GM11168 (cell line): ENCODE results near the gene BCL11A.

Source experiments
- in situ Hi-C: fragments of 300-500 bp; cut with MboI; formaldehyde crosslinking; loops from one replicate; pipeline ENCODE4 v1.12.0; 2022; ENCODE audit warnings: low sequenced_read_pairs; ENCODE audit not compliant: unreplicated experiment

BCL11A gene

DNA sequence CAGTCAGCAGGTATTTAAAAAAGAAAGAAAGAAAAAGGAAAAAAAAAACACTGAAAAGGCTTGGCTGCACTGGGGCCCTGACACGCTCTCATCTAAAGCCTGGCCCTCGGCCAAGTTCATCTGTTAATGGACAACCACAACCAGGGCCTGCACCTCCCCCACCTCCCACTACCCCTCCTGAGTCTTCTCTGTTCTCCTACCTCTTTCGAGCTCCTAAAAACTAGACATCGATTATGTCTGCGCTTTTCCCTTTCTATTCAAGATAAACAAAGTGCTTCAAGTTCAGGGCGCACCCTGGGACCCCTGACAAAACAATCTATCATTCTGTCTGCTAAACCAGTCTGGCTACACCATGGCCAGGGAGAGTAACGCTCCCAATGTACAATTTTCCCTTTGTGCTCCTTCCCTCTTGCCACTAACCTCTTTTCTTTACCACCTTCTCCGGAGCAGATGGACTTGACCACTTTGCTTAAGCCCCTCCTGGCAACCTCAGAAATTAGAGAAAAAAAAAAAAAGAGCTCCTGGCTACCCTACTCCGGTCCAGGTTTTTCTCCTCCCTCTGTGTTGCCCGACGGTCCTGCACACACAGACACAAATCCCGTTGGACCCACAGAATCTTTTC is 22.7 kb downstream of the BCL11A start:
- in situ Hi-C loops, result no loop called here

DNA sequence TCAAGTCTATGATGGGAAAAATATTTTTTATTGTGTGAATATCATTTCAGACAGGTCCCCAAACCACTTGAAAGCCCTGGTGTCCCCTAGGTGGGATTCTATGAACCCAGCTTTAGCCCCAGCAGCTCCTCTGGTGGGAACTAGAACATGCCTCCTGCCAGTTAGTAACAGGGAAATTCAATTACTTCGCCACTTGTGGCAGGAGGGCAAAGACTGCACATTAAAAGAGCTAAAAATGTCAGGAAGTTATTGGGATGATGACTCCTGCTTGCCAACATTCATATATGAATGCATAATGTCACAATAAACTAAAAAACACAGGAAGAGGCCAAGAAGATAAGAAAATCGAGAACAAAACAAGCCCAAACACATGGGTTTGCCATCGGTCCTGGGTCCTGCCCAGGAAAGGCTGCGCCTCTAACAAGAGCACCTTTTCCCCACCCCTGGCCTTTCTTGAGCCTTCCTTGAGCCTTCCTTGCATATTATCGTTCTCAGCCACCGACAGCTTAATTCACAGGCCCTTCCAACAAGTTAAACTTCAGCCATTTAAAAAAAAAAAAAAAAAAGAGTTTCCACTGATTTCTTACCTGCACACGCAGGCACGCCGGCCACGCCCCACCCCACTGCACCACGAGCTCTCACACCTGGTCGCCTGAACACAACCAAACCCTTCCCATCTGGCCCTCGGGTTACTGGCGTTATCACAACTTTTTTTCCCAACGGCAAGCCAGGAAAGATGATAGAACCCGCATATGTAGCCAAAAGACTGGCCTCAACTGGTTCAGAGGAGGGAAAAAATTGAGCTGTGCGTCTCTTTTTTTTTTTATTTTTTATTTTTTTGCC is 23.4 kb downstream of the BCL11A start:
- in situ Hi-C loops, result no loop called here

DNA sequence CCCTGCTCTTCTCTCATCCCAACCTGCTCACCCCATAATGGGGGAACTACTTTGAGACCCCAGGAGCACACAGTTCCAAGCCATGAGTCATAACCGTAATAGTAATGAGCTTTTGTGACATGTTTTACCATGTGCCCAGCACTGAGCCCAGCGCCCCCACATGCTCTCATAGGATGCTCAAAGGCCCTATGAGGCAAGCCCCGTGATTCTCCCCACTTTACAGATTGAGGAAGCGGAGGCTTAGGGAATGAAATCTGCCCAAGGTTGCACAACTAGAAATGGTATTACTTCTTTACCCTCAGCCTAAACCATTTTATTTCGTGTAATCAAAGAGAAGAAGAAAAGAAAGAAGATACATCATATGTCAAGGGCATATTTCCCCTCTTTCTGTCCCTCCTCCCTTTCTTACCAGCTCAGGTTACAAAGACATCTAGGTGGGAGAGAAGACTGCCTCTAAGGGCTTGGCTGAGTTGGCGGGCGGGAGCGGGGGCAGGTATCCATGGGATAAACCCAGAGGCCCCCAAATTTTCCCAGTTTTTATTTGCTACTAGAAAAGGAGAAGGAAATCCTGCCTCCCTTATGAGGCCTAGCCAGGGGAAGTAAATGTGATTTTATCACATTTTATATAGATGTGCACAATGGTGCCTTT is 24.2 kb downstream of the BCL11A start:
- in situ Hi-C loops, result no loop called here

DNA sequence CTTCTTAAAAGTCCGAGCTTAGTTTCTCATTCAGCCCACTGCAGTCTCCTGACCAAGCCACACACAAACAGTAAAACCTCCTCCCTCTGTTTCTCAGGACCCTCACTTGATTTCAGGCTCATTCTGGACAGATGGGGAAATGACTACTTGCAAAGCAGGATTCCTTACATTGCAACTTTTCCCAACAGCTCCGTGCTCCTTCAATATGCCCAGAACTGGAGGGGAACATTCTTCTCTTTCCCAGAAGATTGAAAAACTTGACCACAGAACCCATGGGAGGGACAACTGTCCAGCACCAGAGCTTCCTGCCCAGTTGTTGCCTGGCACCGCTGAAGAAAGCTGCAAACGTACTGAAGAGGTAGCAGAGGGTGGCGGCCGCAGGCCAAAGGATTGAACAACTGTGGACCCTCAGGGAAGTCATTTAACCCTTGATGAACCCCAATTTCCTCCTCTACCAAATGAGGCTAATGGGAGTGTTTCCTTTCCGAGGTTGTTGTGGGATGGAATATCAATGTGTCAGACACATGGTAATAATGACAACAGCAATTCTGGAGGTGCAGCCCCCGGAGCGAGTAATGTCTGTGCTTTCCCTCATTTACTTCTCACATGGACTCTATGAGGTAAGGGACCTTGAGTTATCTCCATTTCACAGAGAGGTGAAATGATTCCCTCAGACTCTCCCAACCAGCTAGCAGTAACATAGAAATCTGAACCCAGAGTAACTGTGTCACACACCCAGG is 25.0 kb downstream of the BCL11A start:
- in situ Hi-C loops, result no loop called here

DNA sequence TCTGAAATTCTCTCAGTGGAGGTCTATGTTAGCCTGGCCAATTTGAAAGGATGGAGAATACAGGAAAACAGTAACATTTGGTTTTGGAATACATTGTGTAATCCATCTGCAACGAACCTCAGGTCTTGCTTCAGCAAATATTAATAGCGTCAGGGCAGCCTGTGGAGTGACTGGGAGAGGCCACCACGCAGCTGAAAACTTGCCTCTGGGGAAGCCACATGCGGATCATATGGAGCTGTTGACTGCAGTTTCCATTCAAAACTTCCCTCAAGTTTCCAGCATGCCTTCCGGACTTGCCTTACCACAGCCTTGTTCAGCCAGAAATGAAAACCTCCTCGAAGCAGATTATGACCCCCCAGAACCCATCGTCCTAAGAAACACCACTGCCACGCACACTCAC is 25.7 kb downstream of the BCL11A start:
- in situ Hi-C loops, result no loop called here

DNA sequence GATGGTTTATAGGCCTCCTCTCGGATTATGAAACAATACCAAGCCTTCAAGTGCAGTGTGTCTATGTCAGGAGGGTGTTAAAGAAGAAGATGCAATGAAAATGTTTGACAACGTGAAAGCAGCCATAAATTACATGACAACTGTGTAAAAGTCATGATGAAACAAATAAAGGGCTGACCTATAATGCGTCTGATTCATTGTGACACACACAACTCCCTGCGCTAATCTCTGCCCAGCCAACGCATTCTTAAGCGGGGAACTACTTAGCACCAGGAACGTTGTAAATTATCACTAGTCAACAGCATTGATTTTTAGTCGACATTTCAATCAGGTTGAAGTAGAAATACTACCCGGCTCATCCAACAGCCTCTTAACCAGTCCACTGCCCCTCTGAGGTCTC is 26.8 kb downstream of the BCL11A start:
- in situ Hi-C loops, result no loop called here

DNA sequence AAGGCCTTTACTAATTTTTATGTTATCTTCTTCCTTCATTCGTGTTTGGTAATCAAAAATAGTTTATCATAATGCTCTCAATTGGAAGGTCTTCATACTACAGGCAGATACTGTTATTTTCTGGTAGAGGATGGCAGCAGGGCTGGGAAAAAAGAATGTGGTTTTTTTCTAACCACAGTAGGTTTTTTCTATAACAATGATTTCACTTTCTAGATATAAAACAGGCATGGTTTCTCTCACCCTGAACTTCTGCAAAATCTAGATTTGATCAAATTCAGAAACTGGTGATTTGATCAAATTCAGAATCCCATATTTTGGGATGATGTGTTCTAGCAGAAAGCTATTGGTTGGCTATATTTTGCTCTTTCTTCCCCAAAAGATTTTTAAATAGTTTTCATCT is 27.6 kb downstream of the BCL11A start:
- in situ Hi-C loops, result no loop called here

DNA sequence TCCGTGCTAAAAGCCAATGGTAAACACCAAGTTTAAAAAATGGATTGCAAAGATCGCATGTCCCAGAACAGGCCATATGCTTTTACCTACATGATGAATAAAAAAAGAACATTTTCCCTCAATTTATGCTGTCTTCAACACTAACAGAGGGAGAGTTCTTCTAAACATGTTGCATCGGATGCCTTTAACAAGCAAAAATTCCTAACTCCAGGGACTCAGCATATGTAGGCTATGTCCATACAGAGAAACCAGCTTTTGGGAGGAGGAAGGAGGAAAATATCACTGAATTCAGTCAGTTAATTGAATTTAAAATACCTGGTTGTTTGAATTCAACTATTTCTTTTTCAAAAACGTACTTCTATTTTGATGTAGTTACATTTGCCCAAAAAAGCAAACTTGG is 28.6 kb downstream of the BCL11A start:
- in situ Hi-C loops, result no loop called here

DNA sequence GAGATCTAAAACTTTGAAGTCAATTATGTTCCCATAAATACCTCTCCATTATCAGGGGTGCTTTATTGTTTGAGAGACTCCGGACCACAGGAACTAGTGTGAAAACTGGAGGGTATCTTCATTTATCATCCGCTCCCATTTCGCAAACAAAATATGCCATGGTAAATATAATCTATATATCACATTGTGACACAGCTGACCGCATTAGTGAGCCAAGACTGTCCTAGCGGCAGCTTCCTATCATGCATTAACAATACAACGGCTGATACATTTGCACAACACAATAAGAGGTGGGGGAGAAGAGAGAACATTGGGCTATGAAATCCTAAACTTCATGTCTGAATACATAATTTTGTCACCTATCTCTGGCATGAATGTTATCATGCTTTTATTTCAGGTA is 29.5 kb downstream of the BCL11A start:
- in situ Hi-C loops, result no loop called here

DNA sequence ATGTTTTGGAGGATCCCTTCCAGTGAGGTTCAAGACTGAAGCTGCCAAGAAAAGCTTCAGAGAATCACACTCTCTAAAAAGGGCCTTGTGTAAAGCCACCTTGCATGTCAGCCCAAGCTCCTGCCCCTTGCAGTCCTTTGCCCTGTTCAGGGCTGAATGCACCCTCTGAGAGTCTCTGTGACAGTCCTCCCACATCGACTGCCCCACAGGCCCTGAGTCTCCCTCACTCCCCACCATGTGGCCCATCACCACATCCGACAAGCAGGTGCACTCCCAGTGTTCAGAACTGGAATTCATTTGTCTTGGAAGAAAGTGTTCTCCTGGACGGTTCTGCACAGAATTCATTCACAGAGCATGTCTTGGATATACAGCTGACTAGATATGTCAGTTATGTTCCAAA is 31.0 kb downstream of the BCL11A start:
- in situ Hi-C loops, result no loop called here

DNA sequence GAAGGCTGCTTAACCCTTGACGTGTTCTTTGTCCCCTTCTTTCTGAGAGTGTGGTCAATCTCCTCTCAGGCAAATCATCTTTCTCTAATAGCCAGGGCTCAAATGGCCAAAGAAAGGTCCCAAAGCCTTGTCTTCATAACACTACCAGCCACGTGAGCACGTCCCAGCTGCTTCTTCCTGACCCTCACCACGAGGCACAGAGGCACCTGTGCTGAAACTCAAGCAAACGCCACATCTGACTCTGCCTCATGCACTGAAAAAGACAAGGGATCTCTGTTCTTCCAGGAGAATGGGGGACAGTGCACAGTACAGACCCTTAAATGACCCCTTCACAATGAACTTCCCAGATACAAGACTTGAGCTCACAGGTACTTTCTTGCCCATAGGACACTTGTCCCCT is 31.8 kb downstream of the BCL11A start:
- in situ Hi-C loops, result no loop called here

DNA sequence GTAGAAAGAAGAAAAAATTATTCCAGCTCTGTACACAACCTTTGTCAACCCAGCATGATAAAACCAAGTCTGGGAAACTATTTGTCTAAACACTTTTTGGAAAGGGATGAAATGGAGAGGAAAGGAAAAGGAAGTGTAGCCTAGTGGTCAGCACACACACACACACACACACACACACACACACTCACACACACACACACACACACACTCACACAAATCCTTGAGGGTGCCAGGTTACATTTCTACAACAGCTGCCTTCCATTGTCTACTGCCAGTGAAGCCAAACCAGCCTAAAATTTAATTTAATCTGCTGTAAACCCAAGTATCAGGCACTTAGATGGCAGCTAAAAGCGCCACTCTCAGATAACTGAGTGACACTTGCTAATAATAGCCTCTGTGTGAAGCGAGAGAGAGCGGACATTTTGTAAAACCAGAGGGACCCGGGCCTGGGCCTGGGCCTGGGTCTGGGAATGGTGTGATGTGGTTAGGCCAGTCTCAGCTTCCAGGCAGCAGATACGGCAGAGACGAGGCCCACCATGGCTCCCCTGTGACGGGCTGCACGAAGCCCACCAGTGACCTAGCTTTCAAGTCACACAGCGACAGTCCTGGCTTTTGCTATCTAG is 32.4 kb downstream of the BCL11A start:
- in situ Hi-C loops, result no loop called here

DNA sequence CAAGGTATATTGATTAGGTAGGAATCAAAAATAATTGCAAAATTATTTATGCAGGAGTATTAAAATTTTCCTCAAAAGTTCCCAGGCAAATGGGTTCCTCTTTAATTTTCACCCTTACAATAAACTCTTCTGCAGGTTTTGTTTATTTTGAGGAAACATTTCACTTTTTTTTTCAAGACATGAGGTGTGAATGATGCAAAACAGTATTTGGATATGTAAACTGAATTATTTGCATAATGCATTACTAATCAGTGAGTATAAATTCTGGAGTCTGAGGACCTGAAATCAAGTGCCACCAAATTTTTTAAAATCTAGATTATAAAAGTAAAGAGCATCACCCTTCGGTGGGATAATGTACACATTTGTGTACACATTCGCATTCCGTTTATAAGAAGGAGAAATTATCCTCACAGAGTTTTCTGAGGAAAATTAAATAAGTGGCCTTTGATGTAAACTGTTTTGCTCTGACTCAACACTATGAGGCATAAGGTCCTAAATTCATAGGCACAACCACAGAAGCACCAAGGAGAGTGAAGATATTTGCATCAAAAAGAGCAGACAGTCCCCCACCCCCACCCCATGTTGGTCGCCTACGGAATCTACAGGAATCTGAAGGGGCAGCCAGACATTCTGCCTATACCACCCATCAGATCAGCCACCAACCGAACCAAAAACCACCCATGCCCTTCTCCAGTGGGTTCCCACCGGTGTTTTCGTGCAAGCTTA is 33.1 kb downstream of the BCL11A start:
- in situ Hi-C loops, result no loop called here

DNA sequence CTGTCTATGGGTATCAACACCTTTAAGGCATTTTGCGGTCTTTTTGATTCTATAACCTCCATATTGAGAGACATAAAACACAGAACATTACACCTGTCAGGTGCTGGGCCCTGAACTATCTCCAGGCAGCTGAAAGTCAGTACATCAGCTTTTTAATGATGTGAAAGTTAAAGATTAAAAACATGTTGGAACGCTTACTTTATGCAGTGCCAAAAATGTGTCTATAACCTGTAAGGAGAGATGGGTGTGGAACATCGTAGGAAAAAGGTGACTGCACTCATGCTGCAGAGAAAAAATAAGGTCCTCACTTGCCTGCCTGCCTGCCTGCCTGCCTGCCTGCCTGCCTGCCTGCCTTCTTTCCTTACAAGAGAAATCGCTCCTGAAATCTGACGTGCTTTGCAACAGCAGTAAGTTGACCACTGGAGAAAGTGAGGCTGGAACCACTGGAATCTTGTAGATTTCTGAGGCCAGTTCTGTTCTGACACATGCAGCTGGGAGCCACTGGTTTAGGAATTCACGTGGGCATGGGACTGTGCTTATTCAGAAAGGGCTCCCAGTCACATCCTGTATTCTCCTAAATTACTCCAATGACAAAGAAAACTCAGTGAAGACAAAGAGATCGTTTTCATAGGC is 34.1 kb downstream of the BCL11A start:
- in situ Hi-C loops, result no loop called here

DNA sequence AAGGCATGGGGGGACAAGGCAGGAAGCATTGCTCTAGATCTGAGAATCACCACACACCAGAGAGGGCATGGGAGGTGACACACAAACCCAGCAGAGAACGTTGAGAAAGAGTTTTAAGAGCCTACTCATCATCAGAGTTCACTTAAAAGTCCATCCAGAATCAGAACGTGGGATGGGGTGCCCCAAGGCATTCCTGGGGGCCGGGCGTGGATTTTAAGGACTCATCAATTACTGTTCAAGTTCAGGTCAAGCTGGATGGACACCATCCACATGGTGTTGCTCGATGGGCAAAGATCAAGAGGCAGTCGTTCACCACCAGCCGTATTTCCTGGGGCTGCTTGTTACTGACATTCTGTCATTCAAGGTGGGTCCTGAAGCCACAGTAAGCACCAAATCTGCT is 34.9 kb downstream of the BCL11A start:
- in situ Hi-C loops, result no loop called here

DNA sequence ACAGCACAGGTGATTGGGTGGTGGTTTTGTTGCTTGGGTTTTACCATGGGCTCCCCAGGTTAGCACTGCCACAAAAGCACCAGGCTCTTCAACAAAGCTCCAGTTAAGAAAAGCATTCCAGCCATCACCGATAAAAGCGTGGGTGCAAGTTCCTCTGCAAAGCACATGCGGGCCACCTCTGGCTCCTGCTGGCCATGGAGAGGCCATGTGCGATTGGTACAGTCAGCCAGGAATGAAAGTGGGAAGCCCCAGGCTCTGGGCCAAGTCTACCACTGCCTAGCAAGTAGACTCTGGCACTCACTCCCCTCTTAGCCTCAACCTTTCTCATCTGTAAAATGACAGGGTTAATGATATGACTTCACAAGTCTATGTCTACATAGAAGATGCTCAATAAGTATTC is 36.0 kb downstream of the BCL11A start:
- in situ Hi-C loops, result no loop called here

DNA sequence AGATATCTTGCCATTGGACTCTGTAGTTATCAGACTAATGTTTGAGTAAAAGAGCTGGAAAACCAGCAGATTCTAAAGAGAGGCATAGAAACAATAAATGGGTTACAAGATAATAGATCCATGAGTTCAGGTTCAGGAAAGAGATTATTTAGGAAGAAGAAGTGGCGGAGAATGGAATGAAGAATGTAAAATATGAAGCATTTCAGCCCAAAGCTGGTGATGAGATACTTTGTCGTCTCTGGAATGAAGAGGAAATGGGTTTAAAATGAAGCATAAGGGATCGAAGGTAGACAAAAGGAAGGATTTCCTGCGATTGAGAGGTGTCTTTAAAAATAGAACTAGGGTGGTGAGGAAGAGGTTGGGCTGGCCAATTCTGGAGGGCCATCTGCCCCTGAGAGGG is 36.6 kb downstream of the BCL11A start:
- in situ Hi-C loops, result no loop called here

DNA sequence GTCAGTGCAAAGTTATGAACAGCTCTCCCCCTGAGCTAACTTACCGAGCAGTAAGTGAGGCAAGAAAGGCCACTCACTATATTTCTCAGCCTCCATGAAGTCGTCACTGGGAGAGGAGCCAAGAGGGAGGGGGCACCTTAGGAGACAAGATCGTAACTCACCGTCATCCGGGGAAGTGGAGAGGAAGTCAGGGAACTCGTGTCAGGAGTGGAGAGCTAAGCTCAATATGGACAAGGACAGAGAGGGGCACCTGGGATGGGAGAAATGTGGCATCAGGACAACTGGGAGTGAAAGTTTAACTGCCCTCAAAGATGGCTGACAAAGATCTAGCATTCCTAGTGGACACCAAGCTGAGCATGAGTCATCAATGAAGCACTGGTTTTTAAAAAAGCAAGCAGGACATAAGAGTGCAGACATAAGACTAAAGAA is 37.1 kb downstream of the BCL11A start:
- in situ Hi-C loops, result no loop called here

DNA sequence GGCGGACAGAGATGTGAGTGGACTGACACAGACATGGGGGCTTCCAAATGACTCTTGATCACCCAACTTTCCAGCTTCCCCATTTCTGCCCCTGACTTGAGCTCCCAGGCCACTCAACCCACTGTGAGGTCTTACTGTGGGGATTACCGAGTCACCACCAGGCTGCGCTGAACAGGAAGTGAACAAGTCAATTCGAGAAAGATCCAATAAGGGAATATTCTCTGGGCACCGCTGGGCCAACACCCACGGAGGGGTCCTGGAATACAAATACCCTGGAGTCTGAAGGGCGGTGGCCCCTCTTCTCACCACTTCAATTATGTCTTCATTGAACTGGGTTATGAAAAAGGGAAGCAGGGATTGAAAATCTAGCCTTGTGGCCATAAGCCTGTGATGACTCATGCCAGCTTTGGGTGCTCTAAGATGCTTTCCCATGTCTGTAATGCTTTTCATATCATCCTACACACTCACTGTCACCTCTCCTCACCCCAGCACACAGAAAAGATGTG is 37.7 kb downstream of the BCL11A start:
- in situ Hi-C loops, result no loop called here
